K562 (cell line): Measurements from ENCODE around the gene SAE1. TPM values are rescaled to one million over a fixed set of nuclear protein-coding genes. Genes with fewer than 3 reads are reported as not detected.

Experiments used
- ATAC-seq: fragments of 200-7000 bp; cut with Tn5 transposase; 3 replicates; pipeline ENCODE4 v1.9.1; 2020; ENCODE audit warnings: moderate library complexity
- BruUV-seq: library from RNA; stranded (reverse); fragments of 400-500 nt; replicated peaks from 2 replicates; lab custom pipeline; 2021; lab: Mats Ljungman, UMichigan
- CTCF ChIA-PET: fragments of 300-600 bp; formaldehyde crosslinking; extraction: SDS; loops from one replicate; lab custom pipeline; 2021; ENCODE audit warnings: low intra/inter-chr PET ratio; lab: Yijun Ruan, JAX
- POLR2A ChIA-PET: fragments of 300-600, 350-650 bp; sonication (Branson Sonifier 250); formaldehyde crosslinking; extraction: SDS; loops from one replicate; lab custom pipeline; 2021; ENCODE audit warnings: antibody characterized with exemption, inconsistent platforms; lab: Yijun Ruan, JAX
- DNase-seq, 4 experiments: peaks; one replicate each; pipeline versions ENCODE4 v3.0.0 to v3.0.0-alpha.2; 2011 to 2018; ENCODE audit warnings: low spot score in 3 of 4, mixed read lengths in 3 of 4; ENCODE audit errors: extremely low read depth in 1 of 4
- FAIRE-seq: peaks from 2 replicates; lab custom pipeline; 2011; peaks lifted over from hg19 to GRCh38; lab: Jason Lieb, UNC
- H2AFZ ChIP-seq: 2 replicates; pipeline ENCODE4 v1.6.0; 2011; ENCODE audit warnings: low read depth, low read length, control low read depth, inconsistent platforms
- H3K27ac ChIP-seq: fragments of 200-600 bp; 3 replicates; pipeline ENCODE4 v1.8.0; 2011; ENCODE audit warnings: low read depth, mild to moderate bottlenecking, control low read depth, inconsistent platforms, low read length, moderate library complexity, mixed read lengths; ENCODE audit errors: extremely low read depth
- H3K27me3 ChIP-seq, 2 experiments: fragments of 300-600 bp in 1 of 2; 2 replicates in 1 of 2; 3 replicates in 1 of 2; pipeline versions ENCODE4 v1.6.0 to v1.8.0; 2011; ENCODE audit warnings: inconsistent platforms in 2 of 2, low read length in 2 of 2, mild to moderate bottlenecking in 1 of 2, mixed read lengths in 1 of 2, moderate library complexity in 1 of 2; ENCODE audit not compliant: control insufficient read depth in 2 of 2, insufficient read depth in 2 of 2
- H3K36me3 ChIP-seq: fragments of 300-600 bp; 3 replicates; pipeline ENCODE4 v1.8.0; 2011; ENCODE audit warnings: mild to moderate bottlenecking, low read length, inconsistent platforms; ENCODE audit not compliant: control insufficient read depth, insufficient read depth
- H3K4me1 ChIP-seq, 2 experiments: fragments of 200-600 bp in 1 of 2; replicated peaks in 1 of 2; 2 replicates in 1 of 2; 3 replicates in 1 of 2; pipeline versions ENCODE4 v1.5.1 to v1.8.0; 2011; ENCODE audit warnings: inconsistent platforms in 2 of 2, low read length in 2 of 2, mild to moderate bottlenecking in 1 of 2, mixed read lengths in 1 of 2, moderate library complexity in 1 of 2; ENCODE audit not compliant: control insufficient read depth in 2 of 2, insufficient read depth in 2 of 2
- H3K4me2 ChIP-seq: 2 replicates; pipeline ENCODE4 v1.6.1; 2011; ENCODE audit warnings: low read length, control low read depth, inconsistent platforms, mixed read lengths; ENCODE audit not compliant: insufficient read depth
- H3K4me3 ChIP-seq: fragments of 200-600 bp; sonication (generic), shearing (Covaris generic); 2 replicates; pipeline ENCODE4 v1.5.1; 2016; ENCODE audit warnings: control low read depth, inconsistent platforms
- H3K79me2 ChIP-seq: fragments of 200-600 bp; 3 replicates; pipeline ENCODE4 v1.8.0; 2011; ENCODE audit warnings: low read length, inconsistent platforms; ENCODE audit not compliant: control insufficient read depth, insufficient read depth
- H3K9ac ChIP-seq, 2 experiments: 2 replicates each; pipeline versions ENCODE4 v1.6.0 to v1.6.1; 2011; ENCODE audit warnings: low read depth in 2 of 2, low read length in 2 of 2, control low read depth in 1 of 2, inconsistent platforms in 1 of 2, mild to moderate bottlenecking in 1 of 2, mixed read lengths in 1 of 2; ENCODE audit not compliant: insufficient read depth in 1 of 2
- H3K9me1 ChIP-seq: one replicate; pipeline ENCODE4 v1.6.0; 2011; ENCODE audit warnings: inconsistent platforms, mild to moderate bottlenecking, low read length, moderate library complexity; ENCODE audit not compliant: control insufficient read depth, insufficient read depth
- H3K9me3 ChIP-seq: replicated peaks from 2 replicates; pipeline ENCODE4 v1.5.1; 2011; ENCODE audit warnings: low read depth, low read length, inconsistent platforms; ENCODE audit not compliant: control insufficient read depth, insufficient read depth
- H4K20me1 ChIP-seq: replicated peaks from 2 replicates; pipeline ENCODE4 v1.6.1; 2011; ENCODE audit warnings: low read length, inconsistent platforms, mixed read lengths; ENCODE audit not compliant: control insufficient read depth, insufficient read depth
- CXXC5 ChIP-seq: fragments of 250-450 bp; sonication (Bioruptor Pico); IDR thresholded peaks from 2 replicates; pipeline ENCODE4 v1.8.0; 2022; ENCODE audit warnings: inconsistent platforms, mild to moderate bottlenecking, moderate library complexity
- DPF2 ChIP-seq: fragments of 450-650 bp; IDR thresholded peaks from 2 replicates; pipeline ENCODE4 v1.6.1; 2016
- EP400 ChIP-seq: fragments of 450-650 bp; IDR thresholded peaks from 2 replicates; pipeline ENCODE4 v1.6.1; 2017; ENCODE audit warnings: antibody characterized with exemption, mild to moderate bottlenecking, moderate library complexity
- HBP1 ChIP-seq: fragments of 450-650 bp; formaldehyde crosslinking; IDR thresholded peaks from 2 replicates; pipeline ENCODE4 v1.4.0; 2022; ENCODE audit warnings: missing genetic modification characterization
- KHSRP ChIP-seq: fragments of 450-650 bp; IDR thresholded peaks from 2 replicates; pipeline ENCODE4 v1.6.1; 2017
- LARP7 ChIP-seq: fragments of 450-650 bp; IDR thresholded peaks from 2 replicates; pipeline ENCODE4 v1.6.1; 2016
- LCOR ChIP-seq: sonication (generic); formaldehyde crosslinking; IDR thresholded peaks from 2 replicates; pipeline ENCODE4 v1.8.0; 2022; ENCODE audit warnings: mild to moderate bottlenecking, missing genetic modification reagents
- PHB2 ChIP-seq: fragments of 450-650 bp; IDR thresholded peaks from 2 replicates; pipeline ENCODE4 v1.6.1; 2017; ENCODE audit warnings: low read depth
- PRDM10 ChIP-seq: fragments of 450-650 bp; IDR thresholded peaks from 2 replicates; pipeline ENCODE4 v1.6.1; 2018; ENCODE audit not compliant: partially characterized antibody
- RBBP5 ChIP-seq: fragments of 200-600 bp; sonication (generic); IDR thresholded peaks from 2 replicates; pipeline ENCODE4 v1.6.1; 2012; ENCODE audit warnings: borderline replicate concordance, mild to moderate bottlenecking, low read length, control low read depth, inconsistent platforms; ENCODE audit not compliant: insufficient read depth, poor library complexity, severe bottlenecking
- SMARCA5 ChIP-seq: fragments of 450-650 bp; IDR thresholded peaks from 2 replicates; pipeline ENCODE4 v1.6.1; 2016
- SP1 ChIP-seq: sonication (generic); formaldehyde crosslinking; IDR thresholded peaks from 2 replicates; pipeline ENCODE4 v1.8.1; 2022; ENCODE audit warnings: mild to moderate bottlenecking, missing genetic modification reagents
- TAL1 ChIP-seq: fragments of 450-650 bp; IDR thresholded peaks from 2 replicates; pipeline ENCODE4 v1.6.1; 2016; ENCODE audit warnings: mild to moderate bottlenecking
- ZKSCAN3 ChIP-seq: fragments of 250-450 bp; sonication (Bioruptor Pico); IDR thresholded peaks from 2 replicates; pipeline ENCODE4 v1.4.0; 2020
- ZNF311 ChIP-seq: fragments of 250-450 bp; sonication (Bioruptor Pico); IDR thresholded peaks from 2 replicates; pipeline ENCODE4 v1.4.0; 2020; ENCODE audit warnings: mild to moderate bottlenecking, moderate library complexity
- WGBS: fragments of 100-300 bp; shearing (Covaris generic); methylation state at CpG from one replicate; pipeline ENCODE4 v1.1.6; 2016; ENCODE audit warnings: low coverage, mixed read lengths; ENCODE audit not compliant: insufficient coverage; ENCODE audit errors: missing lambda C conversion rate; 5-methylcytosine and 5-hydroxymethylcytosine counted together
- in situ Hi-C: fragments of 300-500 bp; cut with MboI; formaldehyde crosslinking; loops from 4 replicates; pipeline ENCODE4 v1.15.0; 2018; ENCODE audit warnings: inconsistent platforms, mixed read lengths
- intact Hi-C: fragments of 100-400 bp; cut with micrococcal nuclease; formaldehyde crosslinking; loops from 2 replicates; pipeline ENCODE4 v1.14.2; 2022
- polyA plus RNA-seq, 8 experiments: library from polyadenylated mRNA; depleted of rRNA in 4 of 8; stranded (reverse) in 5 of 8; unstranded in 3 of 8; fragments of >200 nt; fragmentation: Nextera tagmentation in 2 of 8; fragmentation: Illumina TruSeq in 1 of 8; extraction: Ambion mirVana in 2 of 8; extraction: Trizol in 1 of 8; gene quantifications; 2 replicates each; pipeline versions ENCODE4 v1.2.1 to v1.2.3, GENCODE V29; 2011 to 2014; ENCODE audit warnings: inconsistent platforms in 1 of 8, missing spikeins in 1 of 8
- total RNA-seq, 7 experiments: library from RNA; depleted of rRNA in 6 of 7; stranded (reverse); fragments of >200 nt in 6 of 7; fragmentation: Illumina TruSeq in 2 of 7; extraction: Trizol in 2 of 7; gene quantifications; 2 replicates each; pipeline versions ENCODE4 v1.2.1 to v1.2.3, GENCODE V29; 2011 to 2021; ENCODE audit warnings: low replicate concordance in 1 of 7
- TF ChIP-seq, protein P1 (sequence below): IDR thresholded peaks from 2 replicates; pipeline ENCODE4 v1.6.1; 2014; ENCODE audit warnings: antibody characterized with exemption
- TF ChIP-seq, protein P2 (sequence below): fragments of 250-450 bp; sonication (Bioruptor Pico); IDR thresholded peaks from 2 replicates; pipeline ENCODE4 v1.5.0; 2020; ENCODE audit warnings: mild to moderate bottlenecking

SAE1 gene
- total and polyA plus RNA-seq, 9 of the 15 experiments (the other 6 are each of a cell fraction or from before 2014, with no cell fraction given): 82.8 to 299 (median 217) TPM

- peaks cover 92% of the 10 kb centered on the region for H3K79me2 ChIP-seq
- in situ Hi-C loops (no loop called here), intact Hi-C loops (no loop called here)
- no TSS peak for BruUV-seq
- H3K4me2 ChIP-seq: peak overlapping the region; percentile 56
- peaks cover 63% of the 10 kb centered on the region; the same call in 2 of the 3 replicates for H3K36me3 ChIP-seq
- peak overlapping the region; percentile 43 to 60; a peak in 3 of 4 replicates for H3K9ac ChIP-seq
- H3K9me1 ChIP-seq: peaks cover 3% of the 10 kb centered on the region
- 0 out of 2 replicates have a peak overlapping the region, but pooled peaks have one; percentile 2 for H2AFZ ChIP-seq
- no peaks in the 10 kb centered on the region for H3K27me3 ChIP-seq
- peak overlapping the region; percentile 73 for H3K27ac ChIP-seq
- DNase-seq (peak in 2 of 4 experiments; percentile 41 to 71), FAIRE-seq (peak; percentile 89), ATAC-seq (peak; percentile 76)
- no peaks in the 10 kb centered on the region for H4K20me1 ChIP-seq
- no peaks in the 10 kb centered on the region for H3K9me3 ChIP-seq
- ChIA-PET POLR2A (interaction anchor here (0.8 to 2.4 kb wide), 6 partner anchors 8 to 33 kb away, joined by 4 to 17 read pairs (median 4); partner anchors contain the start of gene ZC3H4), CTCF (no interaction called here)
- peaks cover 19 to 33% of the 10 kb centered on the region in 2 experiments; a peak in 4 of 5 replicates for H3K4me1 ChIP-seq
- H3K4me3 ChIP-seq: no peak overlapping the region
- WGBS: 21% methylated on average over 6 of the region's 6 CpGs
- TF ChIP-seq DPF2 (peak; percentile 77), EP400 (no peak), PHB2 (no peak), HBP1 (CRISPR knock-in tag) (no peak), RBBP5 (no peak), PRDM10 (no peak), ZKSCAN3 (no peak), LARP7 (no peak), CXXC5 (CRISPR knock-in tag) (no peak), SMARCA5 (no peak), LCOR (CRISPR knock-in tag) (no peak), KHSRP (no peak), SP1 (CRISPR knock-in tag) (no peak), ZNF311 (CRISPR knock-in tag) (no peak), TAL1 (peak; percentile 58)
- TF ChIP-seq, protein P1, sequence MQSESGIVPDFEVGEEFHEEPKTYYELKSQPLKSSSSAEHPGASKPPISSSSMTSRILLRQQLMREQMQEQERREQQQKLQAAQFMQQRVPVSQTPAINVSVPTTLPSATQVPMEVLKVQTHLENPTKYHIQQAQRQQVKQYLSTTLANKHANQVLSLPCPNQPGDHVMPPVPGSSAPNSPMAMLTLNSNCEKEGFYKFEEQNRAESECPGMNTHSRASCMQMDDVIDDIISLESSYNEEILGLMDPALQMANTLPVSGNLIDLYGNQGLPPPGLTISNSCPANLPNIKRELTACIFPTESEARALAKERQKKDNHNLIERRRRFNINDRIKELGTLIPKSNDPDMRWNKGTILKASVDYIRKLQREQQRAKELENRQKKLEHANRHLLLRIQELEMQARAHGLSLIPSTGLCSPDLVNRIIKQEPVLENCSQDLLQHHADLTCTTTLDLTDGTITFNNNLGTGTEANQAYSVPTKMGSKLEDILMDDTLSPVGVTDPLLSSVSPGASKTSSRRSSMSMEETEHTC: no peak
- TF ChIP-seq, protein P2, sequence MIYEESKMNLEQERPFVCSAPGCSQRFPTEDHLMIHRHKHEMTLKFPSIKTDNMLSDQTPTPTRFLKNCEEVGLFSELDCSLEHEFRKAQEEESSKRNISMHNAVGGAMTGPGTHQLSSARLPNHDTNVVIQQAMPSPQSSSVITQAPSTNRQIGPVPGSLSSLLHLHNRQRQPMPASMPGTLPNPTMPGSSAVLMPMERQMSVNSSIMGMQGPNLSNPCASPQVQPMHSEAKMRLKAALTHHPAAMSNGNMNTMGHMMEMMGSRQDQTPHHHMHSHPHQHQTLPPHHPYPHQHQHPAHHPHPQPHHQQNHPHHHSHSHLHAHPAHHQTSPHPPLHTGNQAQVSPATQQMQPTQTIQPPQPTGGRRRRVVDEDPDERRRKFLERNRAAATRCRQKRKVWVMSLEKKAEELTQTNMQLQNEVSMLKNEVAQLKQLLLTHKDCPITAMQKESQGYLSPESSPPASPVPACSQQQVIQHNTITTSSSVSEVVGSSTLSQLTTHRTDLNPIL (CRISPR knock-in tag): no peak
Measured at GRCh38 chr19:47099576-47100050, 31.0 kb upstream of the SAE1 start.
